Gastroesophageal sphincter (tissue), 4 donors: Measurements from ENCODE around the gene ODC1. TPM values are rescaled to one million over a fixed set of nuclear protein-coding genes. Genes with fewer than 3 reads are reported as not detected.

Experiments used
- ATAC-seq: fragments of 150-250 bp; one replicate; pipeline ENCODE4 v1.9.1; 2016; ENCODE audit warnings: mild to moderate bottlenecking, moderate library complexity
- H3K27ac ChIP-seq, 4 donors: fragments of 200-600 bp; sonication (generic) in 3 of 4; 1 replicate in 3 of 4; 2 replicates in 1 of 4; pipeline ENCODE4 v1.5.1; 2016 to 2019
- H3K27me3 ChIP-seq: fragments of 200-600 bp; sonication (generic); one replicate; pipeline ENCODE4 v1.5.1; 2019
- H3K36me3 ChIP-seq, 2 donors: fragments of 200-600 bp; sonication (generic); one replicate each; pipeline ENCODE4 v1.5.1; 2019; ENCODE audit warnings: control low read depth in 1 of 2
- H3K4me1 ChIP-seq, 3 donors: fragments of 200-600 bp; sonication (generic); 1 replicate in 2 of 3; 2 replicates in 1 of 3; pipeline ENCODE4 v1.5.1; 2016 to 2019; ENCODE audit warnings: control low read depth in 2 of 3
- H3K4me3 ChIP-seq, 2 donors: fragments of 200-600 bp; sonication (generic); one replicate each; pipeline ENCODE4 v1.5.1; 2019; ENCODE audit warnings: mild to moderate bottlenecking in 1 of 2, moderate library complexity in 1 of 2
- H3K9me3 ChIP-seq, 3 donors: fragments of 200-600 bp; sonication (generic); one replicate each; pipeline ENCODE4 v1.5.1; 2017 to 2019; ENCODE audit warnings: control low read depth in 2 of 3
- EP300 ChIP-seq: sonication (generic); formaldehyde crosslinking; IDR thresholded peaks from one replicate; pipeline ENCODE4 v1.6.1; 2017; ENCODE audit warnings: antibody characterized with exemption, mild to moderate bottlenecking
- POLR2A ChIP-seq, 2 donors: fragments of 450-650 bp; IDR thresholded peaks; one replicate each; pipeline ENCODE4 v1.6.1; 2017; ENCODE audit warnings: antibody characterized with exemption in 2 of 2, mild to moderate bottlenecking in 2 of 2, moderate library complexity in 1 of 2
- POLR2AphosphoS5 ChIP-seq: sonication (generic); formaldehyde crosslinking; IDR thresholded peaks from one replicate; pipeline ENCODE4 v1.6.1; 2017; ENCODE audit warnings: antibody characterized with exemption
- WGBS, 2 donors: methylation state at CpG; one replicate each; pipeline ENCODE4 v1.1.5; 2018; ENCODE audit warnings: low coverage in 1 of 2; 5-methylcytosine and 5-hydroxymethylcytosine counted together
- total RNA-seq, 4 donors: library from RNA; depleted of rRNA; stranded (reverse); fragments of >200 nt; gene quantifications; one replicate each; pipeline ENCODE4 v1.1.0, GENCODE V29; 2016
- TF ChIP-seq, protein P1 (sequence below), 4 experiments: fragments of 200-600 bp in 2 of 4; fragments of 450-650 bp in 2 of 4; sonication (generic) in 1 of 4; IDR thresholded peaks; one replicate each; pipeline ENCODE4 v1.5.1; 2017 to 2019; ENCODE audit warnings: antibody characterized with exemption in 4 of 4, mild to moderate bottlenecking in 2 of 4, moderate library complexity in 2 of 4

Gene ODC1
- total RNA-seq, 4 donors from 2014 or later: 105 to 199 (median 137) TPM

DNA sequence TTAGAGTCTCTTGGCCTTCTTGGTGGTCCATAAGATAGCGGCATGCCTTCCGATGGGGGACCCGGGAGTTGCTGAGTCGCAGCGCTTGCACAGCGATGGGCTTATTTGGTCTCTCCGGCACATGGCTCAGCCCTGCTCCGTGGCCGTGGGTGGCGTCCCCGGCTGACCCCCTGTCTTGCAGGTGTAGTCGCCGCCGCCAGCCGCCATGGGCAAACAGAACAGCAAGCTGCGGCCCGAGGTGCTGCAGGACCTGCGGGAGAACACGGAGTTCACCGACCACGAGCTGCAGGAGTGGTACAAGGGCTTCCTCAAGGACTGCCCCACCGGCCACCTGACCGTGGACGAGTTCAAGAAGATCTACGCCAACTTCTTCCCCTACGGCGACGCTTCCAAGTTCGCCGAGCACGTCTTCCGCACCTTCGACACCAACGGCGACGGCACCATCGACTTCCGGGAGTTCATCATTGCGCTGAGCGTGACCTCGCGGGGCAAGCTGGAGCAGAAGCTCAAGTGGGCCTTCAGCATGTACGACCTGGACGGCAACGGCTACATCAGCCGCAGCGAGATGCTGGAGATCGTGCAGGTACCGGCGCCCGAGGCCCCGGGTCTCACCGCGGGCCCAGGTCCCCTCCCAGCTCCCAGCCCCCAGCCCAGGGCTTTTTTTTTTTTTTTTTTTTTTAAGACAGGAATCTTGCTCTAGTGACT lies 28.4 kb downstream of the ODC1 start:
- no peaks in the 10 kb centered on the region for H3K27me3 ChIP-seq
- no peak for ATAC-seq
- TF ChIP-seq POLR2AphosphoS5: no peak
- TF ChIP-seq, protein P1, sequence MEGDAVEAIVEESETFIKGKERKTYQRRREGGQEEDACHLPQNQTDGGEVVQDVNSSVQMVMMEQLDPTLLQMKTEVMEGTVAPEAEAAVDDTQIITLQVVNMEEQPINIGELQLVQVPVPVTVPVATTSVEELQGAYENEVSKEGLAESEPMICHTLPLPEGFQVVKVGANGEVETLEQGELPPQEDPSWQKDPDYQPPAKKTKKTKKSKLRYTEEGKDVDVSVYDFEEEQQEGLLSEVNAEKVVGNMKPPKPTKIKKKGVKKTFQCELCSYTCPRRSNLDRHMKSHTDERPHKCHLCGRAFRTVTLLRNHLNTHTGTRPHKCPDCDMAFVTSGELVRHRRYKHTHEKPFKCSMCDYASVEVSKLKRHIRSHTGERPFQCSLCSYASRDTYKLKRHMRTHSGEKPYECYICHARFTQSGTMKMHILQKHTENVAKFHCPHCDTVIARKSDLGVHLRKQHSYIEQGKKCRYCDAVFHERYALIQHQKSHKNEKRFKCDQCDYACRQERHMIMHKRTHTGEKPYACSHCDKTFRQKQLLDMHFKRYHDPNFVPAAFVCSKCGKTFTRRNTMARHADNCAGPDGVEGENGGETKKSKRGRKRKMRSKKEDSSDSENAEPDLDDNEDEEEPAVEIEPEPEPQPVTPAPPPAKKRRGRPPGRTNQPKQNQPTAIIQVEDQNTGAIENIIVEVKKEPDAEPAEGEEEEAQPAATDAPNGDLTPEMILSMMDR (IDR thresholded peaks at IDR 0.05): no peak
- no peak for TF ChIP-seq POLR2A (IDR thresholded peaks at IDR 0.05)
- no peak for TF ChIP-seq EP300
- H3K4me1 ChIP-seq: no peaks in the 10 kb centered on the region
- H3K9me3 ChIP-seq: no peaks in the 10 kb centered on the region
- no peak overlapping the region for H3K27ac ChIP-seq
- no peak overlapping the region for H3K4me3 ChIP-seq
- peaks cover 0 to 51% of the 10 kb centered on the region in 2 donors for H3K36me3 ChIP-seq
- 94 to 100% methylated on average over 5 to 16 of the region's 54 CpGs for WGBS, 2 donors

- H3K36me3 ChIP-seq: peaks cover 0 to 34% of the 10 kb centered on the region in 2 donors
- H3K27ac ChIP-seq: no peak overlapping the region
- H3K9me3 ChIP-seq: no peaks in the 10 kb centered on the region
- 93 to 97% methylated on average over 5 to 6 of the region's 6 CpGs for WGBS, 2 donors
- TF ChIP-seq EP300 (no peak), POLR2A (IDR thresholded peaks at IDR 0.05) (no peak), POLR2AphosphoS5 (no peak)
- TF ChIP-seq, protein P1 (IDR thresholded peaks at IDR 0.05): no peak
- peaks cover 0 to 9% (median 0%) of the 10 kb centered on the region in 3 donors for H3K4me1 ChIP-seq
- no peaks in the 10 kb centered on the region for H3K27me3 ChIP-seq
- H3K4me3 ChIP-seq: no peak overlapping the region
- no peak for ATAC-seq
Measured at GRCh38 chr2:10417551-10418335, 30.4 kb downstream of the ODC1 start.

- Histone ChIP-seq H3K36me3 (peaks cover 0 to 13% of the 10 kb centered on the region in 2 donors), H3K4me3 (no peak overlapping the region), H3K9me3 (no peaks in the 10 kb centered on the region), H3K27ac (no peak overlapping the region), H3K4me1 (peaks cover 0 to 9% (median 0%) of the 10 kb centered on the region in 3 donors), H3K27me3 (no peaks in the 10 kb centered on the region)
- TF ChIP-seq, protein P1 (IDR thresholded peaks at IDR 0.05): no peak
- TF ChIP-seq POLR2AphosphoS5: no peak
- TF ChIP-seq EP300: no peak
- TF ChIP-seq POLR2A (IDR thresholded peaks at IDR 0.05): no peak
- ATAC-seq: no peak
- whole genome bisulfite sequencing, 2 donors: no CpG with 5 or more reads among the region's 12 CpGs
Measured at GRCh38 chr2:10415640-10416039, 32.5 kb downstream of the ODC1 start.

- Histone ChIP-seq H3K4me1 (peaks cover 0 to 9% (median 0%) of the 10 kb centered on the region in 3 donors), H3K36me3 (peaks cover 0 to 7% of the 10 kb centered on the region in 2 donors), H3K27me3 (no peaks in the 10 kb centered on the region), H3K9me3 (no peaks in the 10 kb centered on the region), H3K27ac (no peak overlapping the region), H3K4me3 (no peak overlapping the region)
- no peak for ATAC-seq
- 87 to 100% methylated on average over 4 of the region's 8 CpGs for WGBS, 2 donors
- no peak for TF ChIP-seq POLR2AphosphoS5
- no peak for TF ChIP-seq EP300
- no peak for TF ChIP-seq POLR2A (IDR thresholded peaks at IDR 0.05)
- TF ChIP-seq, protein P1 (IDR thresholded peaks at IDR 0.05): no peak
Measured at GRCh38 chr2:10415048-10415447, 33.1 kb downstream of the ODC1 start.
